Pulmonary artery endothelial cell (primary cell): ENCODE results near the gene SMYD2. TPM values are rescaled to one million over a fixed set of nuclear protein-coding genes. Genes with fewer than 3 reads are reported as not detected.

ENCODE experiments used
- DNase-seq: peaks from one replicate; pipeline ENCODE4 v3.0.0-alpha.2; 2011; ENCODE audit warnings: low read depth, low spot score
- total RNA-seq: library from RNA; depleted of rRNA; stranded (reverse); fragments of >200 nt; gene quantifications from 2 replicates; pipeline ENCODE4 v1.2.3, GENCODE V29; 2014

The SMYD2 gene
- total RNA-seq, 1 donor from 2014 or later: 24.5 TPM

GRCh38 chr1:214329470-214330220 lies 48.7 kb downstream of the SMYD2 start:
- DNase-seq: no peak

GRCh38 chr1:214330222-214330621 lies 49.3 kb downstream of the SMYD2 start:
- no peak for DNase-seq

- no peak for DNase-seq
Measured at GRCh38 chr1:214330715-214331114, 49.8 kb downstream of the SMYD2 start.

- no peak for DNase-seq
Measured at GRCh38 chr1:214331180-214331579, 50.2 kb downstream of the SMYD2 start.

- DNase-seq: no peak
Measured at GRCh38 chr1:214331827-214332423, 51.0 kb downstream of the SMYD2 start.

DNA sequence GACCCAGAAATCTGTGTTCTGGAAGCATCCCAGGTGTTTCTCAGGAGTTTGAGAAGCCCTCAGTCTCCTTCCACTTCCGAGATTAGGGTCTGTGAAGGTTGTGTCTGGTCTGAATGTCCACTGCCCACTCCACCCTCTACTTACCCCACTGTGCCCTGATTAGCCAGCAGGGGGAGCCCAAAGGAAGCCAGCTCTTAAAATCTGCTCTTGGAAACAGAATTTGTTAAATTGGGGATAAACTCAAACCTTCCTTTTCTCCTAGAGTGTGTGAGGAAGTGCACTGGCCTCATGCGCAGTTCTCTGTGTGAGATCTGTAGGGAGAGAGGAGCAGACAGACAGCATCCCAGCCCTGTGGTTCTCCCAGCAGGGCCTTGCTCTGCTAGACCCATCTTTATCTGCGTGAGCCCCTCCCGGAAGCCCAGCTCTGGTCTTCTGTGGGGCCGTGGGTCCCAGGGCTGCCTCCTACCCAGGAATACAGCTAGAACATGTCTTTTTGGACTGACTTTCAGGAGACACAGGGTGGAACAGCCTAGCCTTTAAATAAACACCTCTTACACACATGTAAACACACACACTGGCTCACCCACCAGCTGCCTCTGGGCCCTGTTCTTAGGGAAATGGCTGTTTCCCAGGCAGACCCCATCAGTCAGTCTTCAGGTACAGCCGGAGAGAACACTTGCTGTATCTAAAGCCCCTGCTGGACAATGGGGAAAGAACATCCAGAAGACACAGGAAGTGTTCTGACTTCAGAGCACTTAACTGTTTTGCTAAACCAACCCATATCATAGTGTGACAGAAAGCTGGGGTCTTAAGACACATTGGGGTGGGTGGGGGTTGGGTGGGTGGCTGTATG lies 52.2 kb downstream of the SMYD2 start:
- no peak for DNase-seq

DNA sequence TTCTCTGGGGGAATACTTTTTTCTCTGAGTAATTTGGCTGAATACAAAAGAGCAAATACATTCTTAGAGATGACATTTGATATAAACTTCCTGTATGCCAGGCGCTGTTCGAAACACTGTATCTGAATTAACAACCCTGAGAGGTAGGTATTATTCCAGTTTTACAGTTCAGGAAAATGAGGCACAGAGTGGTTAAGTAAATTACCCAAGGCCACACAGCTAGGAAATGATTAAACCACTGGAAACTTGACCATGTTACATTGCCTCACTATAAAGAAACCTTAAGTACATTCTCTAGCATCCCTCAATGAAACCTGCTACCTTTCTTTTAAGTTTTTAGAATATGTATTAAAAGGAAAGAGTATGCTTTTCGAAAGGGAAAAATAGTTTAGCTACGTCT lies 54.6 kb downstream of the SMYD2 start:
- DNase-seq: no peak

- no peak for DNase-seq
Measured at GRCh38 chr1:214337015-214337414, 56.1 kb downstream of the SMYD2 start.

DNA sequence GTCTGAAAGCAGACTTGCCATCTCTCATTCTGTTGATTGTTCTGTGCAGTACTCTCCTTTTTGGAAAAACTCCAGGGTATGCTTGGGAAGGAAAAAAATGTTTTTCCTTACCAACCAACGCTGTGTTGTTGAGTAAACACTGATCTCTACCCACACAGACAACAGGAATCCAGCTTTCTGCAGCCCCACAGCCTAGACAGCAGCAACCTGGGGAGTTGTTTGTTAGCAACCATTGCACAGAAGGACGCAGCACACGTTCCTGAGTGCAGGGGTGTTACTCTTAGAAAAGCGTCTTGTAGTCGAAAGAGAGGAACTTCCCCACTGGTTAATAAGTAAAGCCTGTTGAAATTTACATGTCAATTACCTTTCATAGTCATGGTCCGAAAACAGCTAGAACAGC lies 56.6 kb downstream of the SMYD2 start:
- DNase-seq: no peak

GRCh38 chr1:214338212-214338611 lies 57.3 kb downstream of the SMYD2 start:
- no peak for DNase-seq

GRCh38 chr1:214341459-214341858 lies 60.5 kb downstream of the SMYD2 start:
- no peak for DNase-seq

GRCh38 chr1:214341932-214342331 lies 61.0 kb downstream of the SMYD2 start:
- no peak for DNase-seq

DNA sequence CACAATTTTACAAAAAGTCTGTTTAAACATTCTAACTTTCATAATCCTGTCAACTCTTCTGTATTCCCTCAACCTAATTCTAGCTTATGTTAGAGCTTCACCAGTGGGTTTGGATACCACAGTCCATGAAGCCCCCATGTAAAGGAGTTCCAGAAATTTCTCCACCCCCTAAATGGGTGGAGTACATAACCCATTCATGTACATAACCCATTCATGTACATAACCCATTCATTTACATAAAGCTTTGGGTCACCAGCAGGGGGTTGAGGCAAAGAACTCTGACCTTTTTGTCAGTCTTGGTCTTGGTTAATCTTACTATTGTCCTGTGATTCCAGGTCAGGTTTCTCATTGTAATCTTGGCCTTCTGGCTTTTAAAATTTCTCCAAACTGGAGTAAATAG lies 61.6 kb downstream of the SMYD2 start:
- no peak for DNase-seq

DNA sequence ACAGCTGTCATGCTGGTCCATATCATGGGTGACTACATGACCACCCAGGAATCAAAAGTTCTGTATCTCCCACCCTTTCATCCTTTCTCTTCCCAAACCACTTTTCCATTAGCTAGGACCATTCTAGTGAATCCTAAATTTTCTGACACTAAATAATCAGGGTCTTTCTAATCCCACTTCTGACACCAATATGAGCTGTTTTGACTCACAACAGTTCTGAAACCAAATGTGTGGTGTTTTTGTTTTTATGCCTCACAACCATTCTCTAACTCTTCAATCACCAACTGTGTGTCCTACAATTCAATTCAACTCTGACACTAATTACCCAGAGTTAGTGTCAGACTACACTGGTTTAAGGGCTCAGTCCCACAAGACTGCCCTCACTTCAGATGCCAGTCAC lies 63.9 kb downstream of the SMYD2 start:
- DNase-seq: no peak

GRCh38 chr1:214349008-214349407 lies 68.0 kb downstream of the SMYD2 start:
- DNase-seq: no peak

GRCh38 chr1:214349781-214350180 lies 68.8 kb downstream of the SMYD2 start:
- DNase-seq: no peak

DNA sequence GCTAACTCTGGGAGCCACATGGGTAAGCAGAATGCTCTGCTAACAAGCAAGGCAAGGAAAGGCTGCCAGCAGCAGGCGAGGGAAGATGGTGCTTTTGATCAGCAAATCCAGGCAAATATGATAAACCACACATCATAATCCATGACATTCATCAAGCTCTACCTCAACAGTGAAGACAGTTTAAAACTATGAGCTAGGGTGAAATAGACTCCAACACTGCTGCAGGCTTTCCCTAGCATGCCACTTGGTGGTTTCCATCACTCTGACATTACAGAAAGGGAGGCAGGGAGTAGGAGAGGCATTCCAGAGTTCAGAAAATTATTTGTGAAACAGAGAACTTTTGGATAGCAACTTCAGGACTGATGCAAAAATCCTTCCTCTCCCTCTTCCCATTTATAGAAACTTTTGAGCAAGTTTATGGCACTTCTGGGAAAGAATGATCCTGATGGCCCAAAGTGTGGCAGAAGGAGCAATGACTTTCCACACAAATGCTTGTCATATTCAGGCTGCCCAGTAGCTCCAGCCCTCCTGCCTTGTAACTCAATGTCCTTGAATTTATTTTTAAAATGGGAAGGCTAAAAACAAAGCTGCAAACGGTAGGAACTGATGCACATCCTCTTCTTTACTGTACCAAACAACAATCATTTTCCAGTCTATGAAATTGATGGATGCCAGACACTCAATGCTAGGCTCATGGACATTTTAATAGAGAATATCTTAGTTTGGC lies 70.8 kb downstream of the SMYD2 start:
- no peak for DNase-seq

DNA sequence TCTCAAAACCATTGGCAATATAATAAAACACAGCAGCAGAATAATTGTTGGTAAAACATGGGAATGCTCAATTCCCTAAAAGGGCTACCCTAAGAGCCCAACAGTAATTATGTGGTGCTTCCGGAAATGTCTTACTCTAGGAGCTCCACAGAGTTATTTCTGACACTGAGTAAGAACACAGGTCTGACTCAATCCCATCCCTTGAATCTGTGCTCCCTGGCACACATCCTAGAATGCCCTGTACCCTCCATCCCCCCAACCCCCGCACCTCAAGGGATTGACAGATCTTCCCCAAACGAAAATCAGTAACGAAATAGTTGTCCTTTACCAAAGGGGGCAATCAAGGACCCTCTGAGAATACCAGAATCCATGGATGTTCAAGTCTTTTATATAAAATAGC lies 71.9 kb downstream of the SMYD2 start:
- DNase-seq: no peak

DNA sequence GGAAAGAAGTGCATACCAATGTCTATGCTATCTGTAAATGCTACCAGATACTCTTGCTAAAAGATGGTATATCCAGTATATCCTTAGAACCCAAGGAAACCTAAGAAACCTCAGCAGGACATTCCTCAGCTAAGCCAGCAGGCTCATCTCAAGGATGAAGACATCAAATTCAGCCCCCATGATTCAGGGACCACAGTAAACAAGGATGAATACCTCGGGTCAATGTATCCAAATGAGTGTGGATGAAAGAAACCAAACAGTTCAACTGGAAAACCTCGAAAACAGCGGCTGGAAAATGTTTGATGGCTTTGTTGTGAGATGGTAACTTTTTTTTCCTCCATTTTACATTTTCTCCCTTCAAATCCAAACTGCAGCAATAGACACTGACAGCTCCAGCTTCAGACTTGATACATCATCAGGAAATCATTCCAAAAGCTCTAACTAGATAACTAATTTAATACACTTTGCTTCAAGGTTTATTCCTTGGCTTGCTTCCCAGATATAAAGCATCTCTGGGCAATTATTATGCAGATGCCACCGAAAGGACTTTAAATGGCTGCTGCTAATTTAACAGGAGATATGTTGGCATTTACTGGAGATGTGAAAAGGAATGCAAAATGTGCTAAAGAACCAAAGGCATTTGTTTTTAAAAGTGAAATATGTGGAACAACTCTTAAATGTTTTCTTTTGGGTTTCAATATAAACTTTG lies 73.6 kb downstream of the SMYD2 start:
- DNase-seq: no peak

- DNase-seq: no peak
Measured at GRCh38 chr1:214360116-214360515, 79.2 kb downstream of the SMYD2 start.

GRCh38 chr1:214360525-214361164 lies 79.7 kb downstream of the SMYD2 start:
- DNase-seq: no peak
